ENCODE measurements around the gene GNPTAB. TPM values are rescaled to one million over a fixed set of nuclear protein-coding genes. Genes with fewer than 3 reads are reported as not detected.

The GNPTAB gene
- total RNA-seq, 1 experiment from 2014 or later = 26.5 TPM

- Histone ChIP-seq H3K79me2 (ENCODE audit: low read depth) (no peaks in the 10 kb centered on the region), H4K20me1 (ENCODE audit: insufficient read depth) (no peaks in the 10 kb centered on the region; the same call in 1 of the 2 replicates), H3K27ac (no peak overlapping the region), H3K9me3 (ENCODE audit: insufficient read depth, low read depth) (no peaks in the 10 kb centered on the region), H2AFZ (no peak overlapping the region), H3K9me2 (ENCODE audit: insufficient read depth) (no peaks in the 10 kb centered on the region), H3K4me1 (replicated peaks; ENCODE audit: insufficient read depth) (peaks cover 7% of the 10 kb centered on the region; the same call in 1 of the 2 replicates), H3K4me2 (no peak overlapping the region), H3K27me3 (ENCODE audit: insufficient read depth, low read depth) (no peaks in the 10 kb centered on the region), H3K4me3 (no peak overlapping the region), H3K36me3 (ENCODE audit: low read depth) (no peaks in the 10 kb centered on the region), H3F3A (ENCODE audit: insufficient read depth, low read depth) (no peaks in the 10 kb centered on the region)
- POLR2A ChIA-PET (ENCODE audit: unreplicated experiment) = no interaction called here
- BruUV-seq (replicated peaks) = no TSS peak
- intact Hi-C loops (cut with micrococcal nuclease; ENCODE audit: unreplicated experiment) = no loop called here
- CTCF ChIA-PET = interaction anchor here (0.7 kb wide), 1 partner anchor 330 kb away, joined by 5 read pairs; no protein-coding TSS in a partner anchor
- TF ChIP-seq CTCF (conservative IDR thresholded peaks at IDR 0.05) (no peak), EZH2 (IDR thresholded peaks at IDR 0.05; ENCODE audit: low read depth) (no peak)
- DNase-seq = no peak
These were observed 10.3 kb upstream of the GNPTAB start for GRCh38 chr12:101841069-101841468.

DNA sequence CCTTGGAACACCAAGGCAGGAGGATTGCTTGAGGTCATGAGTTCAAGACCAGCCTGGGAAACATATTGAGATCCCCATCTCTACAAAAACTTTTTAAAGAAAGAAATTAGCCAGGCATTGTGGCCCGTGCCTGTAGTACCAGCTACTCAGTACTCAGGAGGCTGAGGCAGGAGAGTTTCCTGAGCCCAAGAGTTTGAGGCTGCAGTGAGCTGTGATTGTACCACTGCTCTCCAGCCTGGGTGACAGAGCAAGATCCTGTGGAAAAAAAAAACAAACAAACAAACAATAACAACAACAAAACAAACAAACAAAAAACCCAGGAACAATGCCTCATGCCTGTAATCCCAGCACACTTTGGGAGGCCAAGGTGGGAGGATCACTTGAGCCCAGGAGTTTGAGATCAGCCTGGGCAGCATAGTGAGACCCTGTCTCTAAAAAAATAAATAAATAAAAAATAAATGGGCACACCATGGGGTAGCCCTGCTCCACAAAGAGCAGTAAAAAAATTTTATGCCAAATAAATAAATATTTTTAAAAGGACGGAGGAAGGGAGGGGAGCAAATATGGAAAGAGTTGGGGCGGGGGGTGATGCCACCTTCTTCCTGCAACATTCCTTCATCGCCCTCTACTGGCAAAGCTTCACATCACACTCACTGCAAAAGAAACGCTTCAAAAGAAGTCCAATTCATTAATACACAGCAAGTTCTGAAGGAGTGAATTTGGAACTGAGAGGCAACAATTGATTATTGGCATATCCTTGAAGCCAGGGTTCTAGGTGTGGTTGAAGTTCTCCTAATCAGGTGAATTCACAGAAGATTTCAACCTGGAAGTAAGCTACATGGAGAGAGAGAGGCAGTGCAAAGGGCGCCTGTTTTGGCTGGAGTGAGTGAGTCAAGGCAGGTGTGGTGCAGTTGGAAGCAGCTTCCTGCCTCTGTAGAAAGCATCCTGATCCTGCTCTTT, 8.8 kb upstream of the GNPTAB start:
- TF ChIP-seq CTCF (conservative IDR thresholded peaks at IDR 0.05) (peak; percentile 90), EZH2 (IDR thresholded peaks at IDR 0.05; ENCODE audit: low read depth) (no peak)
- Histone ChIP-seq H2AFZ (0 out of 2 replicates have a peak overlapping the region, but pooled peaks have one; percentile 55), H3K27me3 (ENCODE audit: insufficient read depth, low read depth) (no peaks in the 10 kb centered on the region), H3K79me2 (ENCODE audit: low read depth) (no peaks in the 10 kb centered on the region), H3K36me3 (ENCODE audit: low read depth) (no peaks in the 10 kb centered on the region), H3K4me1 (replicated peaks; ENCODE audit: insufficient read depth) (peaks cover 7% of the 10 kb centered on the region; the same call in 1 of the 2 replicates), H4K20me1 (ENCODE audit: insufficient read depth) (no peaks in the 10 kb centered on the region; the same call in 1 of the 2 replicates), H3K27ac (no peak overlapping the region), H3K9me2 (ENCODE audit: insufficient read depth) (no peaks in the 10 kb centered on the region), H3K4me3 (no peak overlapping the region), H3K4me2 (peak overlapping the region; percentile 50), H3K9me3 (ENCODE audit: insufficient read depth, low read depth) (no peaks in the 10 kb centered on the region), H3F3A (ENCODE audit: insufficient read depth, low read depth) (no peaks in the 10 kb centered on the region)
- BruUV-seq (replicated peaks) = no TSS peak
- peak in 1 of 2 experiments; percentile 46 for DNase-seq
- CTCF ChIA-PET = interaction anchor here (0.5 to 1.1 kb wide), 4 partner anchors 9 to 109 kb away, joined by 3 to 5 read pairs (median 4); no protein-coding TSS in a partner anchor
- intact Hi-C loops (cut with micrococcal nuclease; ENCODE audit: unreplicated experiment) = loop anchor here (2.0 kb wide), 2 partner anchors 67 to 425 kb away; no protein-coding TSS in a partner anchor
- POLR2A ChIA-PET (ENCODE audit: unreplicated experiment) = no interaction called here

DNA sequence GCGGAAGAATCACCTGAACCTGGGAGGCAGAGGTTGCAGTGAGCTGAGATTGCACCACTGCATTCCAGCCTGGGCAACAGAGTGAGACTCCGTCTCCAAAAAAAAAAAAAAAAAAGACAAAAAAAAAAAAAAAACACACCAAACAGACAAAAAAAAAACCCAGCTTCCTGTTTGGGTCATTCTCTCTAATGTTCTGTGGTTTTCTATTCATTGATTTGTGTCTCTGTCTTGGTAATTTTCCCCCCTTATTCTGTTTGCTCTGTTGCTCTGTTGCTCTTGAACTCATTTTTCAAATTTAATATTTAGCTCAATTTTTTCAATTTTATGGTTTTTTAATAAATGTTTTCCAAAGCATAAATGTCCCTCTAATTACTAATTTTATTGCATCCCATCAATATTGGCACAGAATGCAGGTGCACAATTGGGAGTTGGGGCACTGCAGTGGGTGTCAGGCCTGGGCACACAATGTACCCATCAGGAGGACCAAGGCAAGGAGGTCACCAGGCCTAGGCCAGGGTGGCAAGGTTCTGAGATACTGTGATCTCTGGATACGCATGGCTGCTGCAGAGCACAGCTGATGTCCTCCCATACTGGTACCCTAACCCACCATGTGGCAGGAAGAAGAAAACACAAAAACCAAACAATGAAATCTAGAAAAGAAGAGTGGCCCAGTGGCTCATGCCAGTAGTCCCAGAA, 8.0 kb upstream of the GNPTAB start:
- no peak overlapping the region for H2AFZ ChIP-seq
- no TSS peak for BruUV-seq (replicated peaks)
- H3K27ac ChIP-seq = no peak overlapping the region
- peaks cover 7% of the 10 kb centered on the region; the same call in 1 of the 2 replicates for H3K4me1 ChIP-seq (replicated peaks; ENCODE audit: insufficient read depth)
- no peaks in the 10 kb centered on the region for H3K27me3 ChIP-seq (ENCODE audit: insufficient read depth, low read depth)
- H3K9me2 ChIP-seq (ENCODE audit: insufficient read depth) = no peaks in the 10 kb centered on the region
- intact Hi-C loops (cut with micrococcal nuclease; ENCODE audit: unreplicated experiment) = loop anchor here (2.0 kb wide), 2 partner anchors 66 to 424 kb away; no protein-coding TSS in a partner anchor
- CTCF ChIA-PET = interaction anchor here (0.6 to 0.8 kb wide), 4 partner anchors 15 to 1854 kb away, joined by 3 to 11 read pairs (median 4); no protein-coding TSS in a partner anchor
- no peak overlapping the region for H3K4me3 ChIP-seq
- no peaks in the 10 kb centered on the region for H3F3A ChIP-seq (ENCODE audit: insufficient read depth, low read depth)
- no peaks in the 10 kb centered on the region for H3K79me2 ChIP-seq (ENCODE audit: low read depth)
- no peaks in the 10 kb centered on the region for H3K9me3 ChIP-seq (ENCODE audit: insufficient read depth, low read depth)
- POLR2A ChIA-PET (ENCODE audit: unreplicated experiment) = interaction anchor here (0.6 to 0.7 kb wide), 2 partner anchors 56 to 217 kb away, joined by 3 to 7 read pairs; no protein-coding TSS in a partner anchor
- no peaks in the 10 kb centered on the region for H3K36me3 ChIP-seq (ENCODE audit: low read depth)
- no peak for TF ChIP-seq CTCF (conservative IDR thresholded peaks at IDR 0.05)
- TF ChIP-seq EZH2 (IDR thresholded peaks at IDR 0.05; ENCODE audit: low read depth) = no peak
- H3K4me2 ChIP-seq = no peak overlapping the region
- no peaks in the 10 kb centered on the region; the same call in 1 of the 2 replicates for H4K20me1 ChIP-seq (ENCODE audit: insufficient read depth)
- no peak for DNase-seq

Measured in PC-9 (cell line).